Measurements from ENCODE around the gene NR6A1. TPM values are rescaled to one million over a fixed set of nuclear protein-coding genes. Genes with fewer than 3 reads are reported as not detected.

NR6A1 gene
- total and polyA plus RNA-seq, 11 donors = 0.65 to 5.7 (median 1.6) TPM

GRCh38 chr9:124477648-124478285, 293.3 kb downstream of the NR6A1 start:
- Histone ChIP-seq H3K9me3 (no peaks in the 10 kb centered on the region), H3K4me3 (peak overlapping the region in 6 of 12 donors; percentile 19 to 43 (median 29)), H3K27ac (no peak overlapping the region), H3K27me3 (peaks cover 11 to 78% (median 39%) of the 10 kb centered on the region in 9 donors), H3K4me1 (peaks cover 0 to 15% (median 2%) of the 10 kb centered on the region in 12 donors), H3K36me3 (no peaks in the 10 kb centered on the region)
- no peak for TF ChIP-seq POLR2A (IDR thresholded peaks at IDR 0.05)
- no peak for TF ChIP-seq CTCF (IDR thresholded peaks at IDR 0.05)
- WGBS, 4 donors = 3 to 11% (median 4%) methylated on average over 4 to 53 of the region's 53 CpGs
- ATAC-seq (no peak), DNase-seq (peak in 1 of 5 donors; percentile 46)
- intact Hi-C loops (cut with DNase I) = loop anchor here in 1 of 10 donors (5.0 kb wide), 1 partner anchor 45 kb away; no protein-coding TSS in a partner anchor

- peak overlapping the region in 4 of 12 donors; percentile 28 to 43 (median 30) for H3K4me3 ChIP-seq
- peaks cover 11 to 75% (median 39%) of the 10 kb centered on the region in 9 donors for H3K27me3 ChIP-seq
- no peaks in the 10 kb centered on the region for H3K36me3 ChIP-seq
- ATAC-seq (no peak), DNase-seq (peak in 2 of 5 donors; percentile 13 to 28)
- WGBS, 4 donors = 27 to 38% (median 30%) methylated on average over 13 to 19 of the region's 19 CpGs
- TF ChIP-seq CTCF (IDR thresholded peaks at IDR 0.05) = no peak
- TF ChIP-seq POLR2A (IDR thresholded peaks at IDR 0.05) = no peak
- intact Hi-C loops (cut with DNase I) = loop anchor here in 1 of 10 donors (5.0 kb wide), 1 partner anchor 45 kb away; no protein-coding TSS in a partner anchor
- no peaks in the 10 kb centered on the region for H3K9me3 ChIP-seq
- H3K27ac ChIP-seq = no peak overlapping the region
- H3K4me1 ChIP-seq = peaks cover 0 to 15% (median 2%) of the 10 kb centered on the region in 12 donors
These were observed 293.9 kb downstream of the NR6A1 start for GRCh38 chr9:124477211-124477647.

- no peak for TF ChIP-seq POLR2A (IDR thresholded peaks at IDR 0.05)
- TF ChIP-seq CTCF (IDR thresholded peaks at IDR 0.05) = no peak
- 64 to 73% (median 71%) methylated on average over 13 to 14 of the region's 14 CpGs for WGBS, 4 donors
- Histone ChIP-seq H3K27ac (no peak overlapping the region), H3K4me3 (no peak overlapping the region), H3K4me1 (peaks cover 0 to 15% (median 2%) of the 10 kb centered on the region in 12 donors), H3K9me3 (no peaks in the 10 kb centered on the region), H3K36me3 (no peaks in the 10 kb centered on the region), H3K27me3 (peaks cover 11 to 75% (median 39%) of the 10 kb centered on the region in 9 donors)
- intact Hi-C loops (cut with DNase I) = loop anchor here in 1 of 10 donors (5.0 kb wide), 1 partner anchor 44 kb away; no protein-coding TSS in a partner anchor
- ATAC-seq (no peak), DNase-seq (peak in 1 of 5 donors; percentile 34)
These were observed 295.0 kb downstream of the NR6A1 start for GRCh38 chr9:124475868-124476690.
